AG09309 (cell line): ENCODE data around the gene AKAP6.

Source experiments
- DNase-seq: peaks from one replicate; pipeline ENCODE4 v3.0.0-alpha.2; 2010; ENCODE audit warnings: low read depth
- H3K4me3 ChIP-seq: 2 replicates; pipeline ENCODE4 v1.5.1; 2011; ENCODE audit warnings: mild to moderate bottlenecking, low read depth, low read length, moderate library complexity; ENCODE audit not compliant: control insufficient read depth
- CTCF ChIP-seq: IDR thresholded peaks from 2 replicates; pipeline ENCODE4 v1.5.1; 2011; ENCODE audit warnings: mild to moderate bottlenecking, low read depth, low read length, inconsistent platforms; ENCODE audit not compliant: insufficient read depth, control insufficient read depth; ENCODE audit errors: missing control alignments

Gene AKAP6

DNA sequence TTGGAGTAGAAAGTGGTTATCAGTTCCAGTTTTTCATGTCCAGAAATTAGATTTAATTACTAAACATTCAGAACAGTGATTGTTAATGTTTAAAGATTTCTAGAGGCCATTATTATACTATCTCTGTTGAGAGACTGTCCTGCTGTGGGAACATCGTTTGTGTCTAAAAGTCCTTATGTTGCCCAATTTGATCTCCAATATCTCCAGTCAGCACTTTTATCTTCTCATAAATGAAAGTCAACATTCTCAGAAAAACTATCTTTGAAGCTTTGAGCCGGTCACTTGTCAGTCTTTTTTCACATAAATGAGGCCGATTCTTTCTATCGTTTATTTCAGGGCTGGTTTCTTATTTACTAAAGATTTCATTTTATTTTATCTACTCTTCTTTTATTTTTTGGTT, 518.8 kb downstream of the AKAP6 start:
- H3K4me3 ChIP-seq, result no peak overlapping the region
- DNase-seq, result no peak
- TF ChIP-seq CTCF, result no peak

DNA sequence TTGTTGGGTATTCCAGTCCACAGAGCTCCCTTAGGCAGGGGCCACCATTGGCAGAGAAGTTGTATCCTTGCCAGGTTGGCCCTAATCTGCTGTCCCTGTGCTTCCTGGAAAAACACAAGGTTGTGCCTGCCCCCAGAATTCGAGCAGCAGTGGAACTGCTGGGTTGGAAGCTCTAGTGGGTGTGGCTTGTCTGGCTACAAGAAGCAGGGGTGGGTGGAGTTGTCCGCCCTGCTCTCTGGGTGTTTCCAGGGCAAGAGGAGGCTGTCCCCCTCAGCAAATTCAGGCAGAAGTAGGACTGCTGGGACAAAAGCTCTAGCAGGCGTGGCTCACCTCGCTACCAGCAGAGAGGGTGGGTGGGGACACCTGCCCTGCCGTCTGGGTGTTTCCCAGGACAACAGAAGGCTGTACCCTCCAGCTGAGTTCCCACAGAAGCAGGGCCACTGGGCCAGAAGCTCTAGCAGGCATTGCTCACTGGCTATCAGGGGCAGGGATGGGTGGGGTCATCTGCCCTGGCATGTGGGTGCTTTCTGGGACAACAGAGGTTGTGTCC, 536.8 kb downstream of the AKAP6 start:
- no peak for DNase-seq
- TF ChIP-seq CTCF, result no peak
- H3K4me3 ChIP-seq, result no peak overlapping the region

DNA sequence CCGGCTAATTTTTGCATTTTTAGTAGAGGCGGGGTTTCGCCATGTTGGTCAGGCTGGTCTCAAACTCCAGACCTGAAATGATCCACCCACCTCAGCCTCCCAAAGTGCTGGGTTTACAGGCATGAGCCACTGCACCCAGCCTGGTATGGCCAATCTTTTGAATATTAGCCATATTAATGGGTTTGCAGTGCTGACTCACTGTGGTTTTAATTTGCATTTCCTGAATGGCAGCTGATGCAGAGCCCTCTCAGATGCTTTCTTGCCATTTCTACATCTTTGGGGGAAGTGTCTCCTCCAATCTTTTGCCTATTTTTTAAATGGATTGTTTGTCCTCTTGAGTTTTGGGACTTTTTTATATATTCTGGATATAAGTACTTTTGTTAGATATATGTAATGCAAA, 554.1 kb downstream of the AKAP6 start:
- no peak for DNase-seq
- H3K4me3 ChIP-seq, result no peak overlapping the region
- TF ChIP-seq CTCF, result no peak
